SHP77 (cell line): ENCODE results near the gene RASGRF1.

Experiments used
- DNase-seq, 2 experiments: peaks; one replicate each; lab custom pipeline; 2025; lab: John Stamatoyannopoulos, UW

Gene RASGRF1

DNA sequence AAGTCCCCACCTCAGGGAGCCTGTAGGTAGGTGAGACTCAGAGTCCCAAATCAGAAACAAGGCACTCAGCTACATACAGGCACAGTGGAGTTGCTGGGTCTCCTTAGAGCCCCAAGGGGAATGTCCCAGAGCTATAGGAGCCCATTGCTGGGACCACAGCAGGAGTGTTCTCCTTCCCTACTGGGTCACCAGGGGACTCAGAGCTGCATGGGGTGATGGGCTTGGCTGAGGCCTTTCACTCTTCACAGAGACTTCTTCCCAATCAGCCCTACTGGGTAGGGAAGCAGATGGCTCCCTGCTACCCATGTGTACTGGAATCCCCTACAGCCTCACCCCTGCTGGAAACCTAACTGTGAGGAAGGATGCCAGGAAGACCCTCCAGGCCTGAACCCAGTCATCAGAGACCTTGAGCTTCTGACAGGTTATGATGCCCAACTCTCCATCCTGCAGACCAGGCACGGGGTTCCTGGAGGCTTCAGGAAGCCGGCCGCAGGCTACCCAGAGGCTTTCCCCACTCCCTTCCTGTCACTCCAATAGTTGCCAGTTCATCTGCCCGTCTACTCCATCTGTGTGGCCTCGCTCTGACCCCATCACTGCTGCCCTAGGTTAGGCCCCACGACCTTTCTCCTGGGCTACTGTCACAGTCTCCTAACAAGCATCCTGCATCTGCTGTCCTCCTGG lies 24.0 kb downstream of the RASGRF1 start:
- DNase-seq, result no peak

- DNase-seq, result peak in 1 of 2 experiments; percentile 2
These were observed 24.7 kb downstream of the RASGRF1 start for GRCh38 chr15:79065706-79066376.

- no peak for DNase-seq
These were observed 25.2 kb downstream of the RASGRF1 start for GRCh38 chr15:79065361-79065705.

- no peak for DNase-seq
These were observed 26.1 kb downstream of the RASGRF1 start for GRCh38 chr15:79064496-79064895.

DNA sequence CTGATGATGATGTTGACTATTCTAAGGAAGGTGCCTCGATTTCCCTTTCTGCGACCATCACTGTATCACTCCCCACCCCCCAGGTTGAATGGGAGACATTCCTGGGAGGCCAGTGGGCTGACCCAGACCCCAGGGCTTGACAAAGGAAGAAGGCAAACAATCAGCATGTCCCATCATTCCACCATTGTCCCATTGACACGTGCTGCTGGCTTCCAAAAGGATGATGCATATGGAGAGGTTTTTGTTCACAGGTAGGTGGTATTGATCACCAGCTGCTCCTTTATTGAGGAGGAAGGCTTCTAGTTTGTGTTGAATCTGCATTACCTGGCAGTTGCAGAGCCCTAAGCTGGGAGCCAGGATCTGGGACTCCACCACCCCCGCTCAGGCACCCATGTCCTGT lies 30.4 kb downstream of the RASGRF1 start:
- no peak for DNase-seq

DNA sequence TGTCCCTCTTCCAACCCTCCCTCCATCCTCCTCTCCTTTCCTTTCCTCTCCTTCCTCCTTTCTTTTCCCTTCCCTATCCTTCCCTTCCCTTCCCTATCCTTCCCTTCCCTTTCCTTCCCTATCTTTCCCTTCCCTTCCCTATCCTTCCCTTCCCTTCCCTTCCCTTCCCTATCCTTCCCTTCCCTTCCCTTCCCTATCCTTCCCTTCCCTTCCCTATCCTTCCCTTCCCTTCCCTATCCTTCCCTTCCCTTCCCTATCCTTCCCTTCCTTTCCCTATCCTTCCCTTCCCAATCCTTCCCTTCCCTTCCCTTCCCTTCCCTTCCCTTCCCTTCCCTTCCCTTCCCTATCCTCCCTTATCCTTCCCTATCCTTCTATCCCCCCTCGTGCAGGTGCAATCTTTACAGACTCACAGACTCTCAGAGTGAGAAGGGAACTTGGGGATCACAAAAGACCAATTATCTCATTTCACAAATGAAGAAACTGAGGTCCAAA lies 31.5 kb downstream of the RASGRF1 start:
- no peak for DNase-seq

- no peak for DNase-seq
These were observed 32.2 kb downstream of the RASGRF1 start for GRCh38 chr15:79058260-79058850.

GRCh38 chr15:79057050-79057449 lies 33.5 kb downstream of the RASGRF1 start:
- no peak for DNase-seq

- no peak for DNase-seq
These were observed 36.2 kb downstream of the RASGRF1 start for GRCh38 chr15:79054350-79054749.

GRCh38 chr15:79053894-79054293 lies 36.7 kb downstream of the RASGRF1 start:
- DNase-seq, result no peak

DNA sequence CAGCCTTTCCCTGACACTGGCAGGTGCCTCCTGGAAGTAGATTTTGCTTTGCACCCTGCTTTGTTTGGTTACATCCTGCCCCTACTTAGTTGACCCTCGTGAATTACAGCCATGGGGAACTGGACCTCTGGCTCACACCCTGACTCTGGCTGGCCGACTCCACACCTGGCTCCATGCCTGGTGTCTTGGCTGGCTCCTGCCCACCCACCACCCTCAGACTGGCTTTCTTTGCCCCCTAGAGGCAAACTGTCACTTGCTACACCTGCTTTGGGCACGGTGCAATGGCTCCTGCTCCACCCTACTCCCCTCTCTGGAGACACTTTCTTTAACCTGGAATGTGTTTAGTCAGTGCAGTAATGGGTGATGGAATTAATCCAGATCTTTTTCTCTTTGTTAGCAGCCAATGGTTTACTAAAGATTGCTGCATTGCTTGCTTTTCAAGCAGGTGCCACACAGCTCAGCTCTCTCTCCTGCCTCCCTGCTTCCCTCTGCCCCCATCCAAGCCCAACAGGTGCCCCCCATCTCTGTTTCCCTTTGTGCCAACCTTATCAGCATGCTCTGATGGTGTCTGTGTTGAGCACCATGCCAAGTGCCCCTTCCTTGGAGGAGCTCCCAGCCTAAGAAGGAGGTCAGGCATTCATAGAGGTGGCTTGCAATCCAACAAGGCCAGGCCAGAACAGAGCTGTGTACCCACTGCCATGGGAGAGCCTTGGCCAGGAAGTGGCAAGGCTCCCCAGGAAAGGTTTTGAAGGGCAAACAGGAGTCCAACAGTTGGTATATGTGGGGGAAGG lies 38.4 kb downstream of the RASGRF1 start:
- DNase-seq, result no peak

GRCh38 chr15:79051029-79051428 lies 39.6 kb downstream of the RASGRF1 start:
- DNase-seq, result no peak

GRCh38 chr15:79050341-79050740 lies 40.2 kb downstream of the RASGRF1 start:
- DNase-seq, result no peak

DNA sequence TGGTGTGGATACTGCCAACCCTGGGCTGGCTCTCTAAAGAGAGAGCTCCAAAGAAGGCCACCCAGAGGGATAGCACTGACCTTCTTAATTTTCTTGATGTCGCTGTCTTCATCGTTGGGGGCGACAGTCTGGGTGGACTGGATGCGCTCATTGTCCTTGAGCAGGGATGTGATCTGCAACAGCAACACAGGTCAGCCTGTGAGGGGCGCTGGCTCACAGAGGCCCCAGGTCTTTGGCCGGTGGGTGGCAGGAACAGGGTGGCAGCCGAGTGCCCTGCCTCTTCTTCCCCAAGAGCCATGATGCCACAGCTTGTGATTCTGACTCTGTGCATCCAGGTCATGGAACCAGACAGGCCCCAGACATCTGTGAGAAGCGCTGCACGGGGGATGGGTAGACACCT lies 41.2 kb downstream of the RASGRF1 start:
- DNase-seq, result no peak

DNA sequence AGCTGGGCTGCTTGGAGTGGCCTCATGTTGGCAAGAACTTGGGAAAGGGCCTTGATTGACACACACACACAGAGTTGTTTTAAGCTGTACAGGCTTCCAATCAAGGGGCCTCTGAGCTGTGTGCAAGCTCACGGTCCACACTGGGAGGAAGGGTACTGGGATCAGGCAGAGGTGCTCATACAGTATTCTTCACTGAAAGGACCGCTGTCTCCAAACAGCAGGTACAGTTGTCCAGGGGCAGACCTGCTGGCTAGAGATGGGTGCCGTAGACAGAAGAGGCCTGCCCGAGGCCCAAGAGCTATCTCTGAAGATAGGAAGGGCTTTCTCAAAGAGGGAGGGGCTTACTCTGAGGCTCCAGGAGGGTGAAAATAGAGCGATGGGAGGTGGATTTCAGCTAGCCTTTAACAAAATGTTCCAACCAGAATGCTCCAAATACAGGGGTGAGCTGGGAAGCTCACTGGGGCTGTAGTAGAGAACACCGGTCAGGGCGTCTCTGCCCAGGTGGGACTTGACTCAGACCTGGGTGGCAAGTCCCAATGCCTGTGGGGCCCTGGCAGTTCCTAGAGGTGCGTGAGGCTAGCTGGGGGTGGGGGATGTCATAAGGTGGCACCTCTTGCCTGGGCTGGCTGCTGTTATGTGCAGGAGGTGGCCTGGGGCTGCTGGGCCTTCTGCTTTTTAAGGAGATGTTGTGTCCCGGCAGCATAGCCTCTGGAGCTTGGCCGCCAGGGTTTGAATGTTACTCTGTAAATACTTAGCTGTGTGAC lies 42.7 kb downstream of the RASGRF1 start:
- DNase-seq, result no peak

GRCh38 chr15:79046691-79047404 lies 43.7 kb downstream of the RASGRF1 start:
- DNase-seq, result no peak

- no peak for DNase-seq
These were observed 45.5 kb downstream of the RASGRF1 start for GRCh38 chr15:79045041-79045440.

- DNase-seq, result no peak
These were observed 48.2 kb downstream of the RASGRF1 start for GRCh38 chr15:79042213-79042928.

- DNase-seq, result no peak
These were observed 48.9 kb downstream of the RASGRF1 start for GRCh38 chr15:79041601-79042168.

GRCh38 chr15:79037848-79038247 lies 52.7 kb downstream of the RASGRF1 start:
- no peak for DNase-seq
